GM12865 (cell line): ENCODE results near the gene LOC128125822.
"Not testable (repeated sequence)": the region's sequence is repeated elsewhere in the genome, so short reads cannot be mapped to it uniquely, and the experiment has no call there.

Experiments used
- DNase-seq: peaks from one replicate; pipeline ENCODE4 v3.0.0; 2010; ENCODE audit warnings: low read depth
- H3K4me3 ChIP-seq: 2 replicates; pipeline ENCODE4 v1.5.1; 2011; ENCODE audit warnings: mild to moderate bottlenecking, low read depth, low read length, control low read depth
- CTCF ChIP-seq: IDR thresholded peaks from 2 replicates; pipeline ENCODE4 v1.5.1; 2011; ENCODE audit warnings: low read length, control low read depth, low read depth, inconsistent platforms; ENCODE audit not compliant: insufficient read depth; ENCODE audit errors: missing control alignments

Gene LOC128125822

DNA sequence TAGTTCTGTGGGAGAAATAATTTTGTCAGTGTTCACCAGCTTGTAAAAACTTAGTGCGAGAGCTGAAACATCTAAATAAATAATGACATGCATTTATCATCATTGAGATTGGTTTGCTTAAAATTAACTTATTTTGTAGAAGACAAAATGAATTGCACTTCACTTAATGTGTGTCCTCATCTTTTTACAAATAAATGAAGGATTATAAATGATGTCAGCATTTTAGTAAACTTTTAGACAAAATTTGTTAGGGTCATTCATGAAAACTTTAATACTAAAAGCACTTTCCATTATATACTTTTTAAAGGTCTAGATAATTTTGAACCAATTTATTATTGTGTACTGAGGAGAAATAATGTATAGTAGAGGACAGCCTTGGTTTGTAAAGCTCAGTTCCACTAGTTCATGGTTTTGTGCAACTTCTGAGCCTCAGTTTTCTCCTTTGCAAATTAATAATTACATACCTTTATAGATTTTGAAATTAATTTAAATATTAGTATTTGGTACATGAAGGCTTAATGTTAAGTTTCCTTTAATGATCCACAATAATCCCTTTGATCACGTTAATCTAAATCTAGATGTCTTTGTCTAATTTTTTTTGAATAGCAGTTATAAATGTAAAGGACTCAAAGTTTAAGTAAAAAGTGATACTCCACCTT is 9.2 kb downstream of the LOC128125822 start:
- no peak for TF ChIP-seq CTCF
- H3K4me3 ChIP-seq: no peak overlapping the region
- DNase-seq: no peak

GRCh38 chr6:63582579-63583231 is 10.4 kb downstream of the LOC128125822 start:
- no peak for DNase-seq
- no peak overlapping the region for H3K4me3 ChIP-seq
- no peak for TF ChIP-seq CTCF

- H3K4me3 ChIP-seq: no peak overlapping the region
- no peak for DNase-seq
- TF ChIP-seq CTCF: no peak
Measured at GRCh38 chr6:63584125-63584514, 11.8 kb downstream of the LOC128125822 start.

GRCh38 chr6:63584566-63584965 is 12.3 kb downstream of the LOC128125822 start:
- TF ChIP-seq CTCF: no peak
- H3K4me3 ChIP-seq: no peak overlapping the region
- no peak for DNase-seq

- not testable (repeated sequence) for DNase-seq, H3K4me3 ChIP-seq
Measured at GRCh38 chr6:63585652-63586051, 13.4 kb downstream of the LOC128125822 start.

DNA sequence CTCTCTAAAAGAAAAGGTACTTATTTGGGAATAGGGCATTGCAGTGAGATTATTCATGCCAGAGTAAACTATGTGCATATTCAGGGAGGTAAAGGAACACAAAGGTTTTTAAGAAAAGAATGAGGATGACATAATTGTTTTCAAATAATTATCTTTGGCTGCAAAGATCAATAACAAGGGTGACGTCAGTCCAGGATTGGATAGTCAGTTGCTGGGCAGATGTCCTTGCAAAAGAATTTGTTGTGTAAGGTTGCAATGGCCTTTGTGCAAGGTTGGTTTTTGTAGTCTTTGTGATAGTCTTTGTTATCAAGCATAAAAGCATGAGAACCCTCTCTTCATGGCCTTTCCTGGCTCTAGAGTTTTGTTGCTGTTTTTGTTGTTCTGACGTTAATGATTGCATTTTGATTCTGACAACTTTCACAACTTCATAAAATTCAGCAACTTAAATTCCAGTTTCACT is 17.7 kb downstream of the LOC128125822 start:
- DNase-seq: no peak
- H3K4me3 ChIP-seq: no peak overlapping the region
- TF ChIP-seq CTCF: no peak

- DNase-seq: no peak
- TF ChIP-seq CTCF: no peak
- H3K4me3 ChIP-seq: no peak overlapping the region
Measured at GRCh38 chr6:63592886-63593285, 20.6 kb downstream of the LOC128125822 start.
